Measurements from ENCODE around the gene LHFPL6.
"Not testable (repeated sequence)": the region's sequence is repeated elsewhere in the genome, so short reads cannot be mapped to it uniquely, and the experiment has no call there.

The LHFPL6 gene

GRCh38 chr13:39341251-39341650 is 261.7 kb downstream of the LHFPL6 start:
- no peak for DNase-seq

GRCh38 chr13:39338114-39338513 is 264.9 kb downstream of the LHFPL6 start:
- not testable (repeated sequence) for DNase-seq

GRCh38 chr13:39336937-39337336 is 266.1 kb downstream of the LHFPL6 start:
- no peak for DNase-seq

- DNase-seq, result no peak
Observed at GRCh38 chr13:39336207-39336606, 266.8 kb downstream of the LHFPL6 start.

- DNase-seq, result no peak
Observed at GRCh38 chr13:39335721-39336120, 267.3 kb downstream of the LHFPL6 start.

GRCh38 chr13:39330504-39330903 is 272.5 kb downstream of the LHFPL6 start:
- DNase-seq, result no peak

GRCh38 chr13:39329182-39329639 is 273.8 kb downstream of the LHFPL6 start:
- no peak for DNase-seq

- no peak for DNase-seq
Observed at GRCh38 chr13:39327172-39327479, 275.9 kb downstream of the LHFPL6 start.

GRCh38 chr13:39326469-39327171 is 276.4 kb downstream of the LHFPL6 start:
- DNase-seq, result no peak

- DNase-seq, result no peak
Observed at GRCh38 chr13:39324806-39325311, 278.1 kb downstream of the LHFPL6 start.

GRCh38 chr13:39322836-39323585 is 280.0 kb downstream of the LHFPL6 start:
- no peak for DNase-seq

- DNase-seq, result no peak
Observed at GRCh38 chr13:39321574-39321973, 281.4 kb downstream of the LHFPL6 start.

- DNase-seq, result no peak
Observed at GRCh38 chr13:39318161-39318560, 284.8 kb downstream of the LHFPL6 start.

GRCh38 chr13:39317291-39317690 is 285.7 kb downstream of the LHFPL6 start:
- no peak for DNase-seq

- DNase-seq, result no peak
Observed at GRCh38 chr13:39315796-39316195, 287.2 kb downstream of the LHFPL6 start.

- no peak for DNase-seq
Observed at GRCh38 chr13:39313721-39314120, 289.3 kb downstream of the LHFPL6 start.

GRCh38 chr13:39312596-39312995 is 290.4 kb downstream of the LHFPL6 start:
- no peak for DNase-seq

- DNase-seq, result no peak
Observed at GRCh38 chr13:39311619-39312018, 291.4 kb downstream of the LHFPL6 start.

- no peak for DNase-seq
Observed at GRCh38 chr13:39310961-39311360, 292.0 kb downstream of the LHFPL6 start.

GRCh38 chr13:39306639-39307589 is 296.1 kb downstream of the LHFPL6 start:
- DNase-seq, result no peak

GRCh38 chr13:39302820-39303219 is 300.2 kb downstream of the LHFPL6 start:
- no peak for DNase-seq

- DNase-seq, result no peak
Observed at GRCh38 chr13:39298951-39299350, 304.0 kb downstream of the LHFPL6 start.

GRCh38 chr13:39297664-39298171 is 305.3 kb downstream of the LHFPL6 start:
- DNase-seq, result no peak
